ENCODE results near the gene CFAP54. TPM values are rescaled to one million over a fixed set of nuclear protein-coding genes. Genes with fewer than 3 reads are reported as not detected.

Gene CFAP54
- total and polyA plus RNA-seq, 2 donors (not counting 1 experiment from before 2014, with no cell fraction given): 0.93 to 7.1 TPM

- Histone ChIP-seq H3K27ac (ENCODE audit: insufficient read depth, low read length) (no peak overlapping the region), H4K20me1 (ENCODE audit: control insufficient read depth, extremely low read depth, insufficient read depth, low read length) (no peaks in the 10 kb centered on the region), H3K4me2 (ENCODE audit: extremely low read depth, insufficient read depth, low read length) (no peak overlapping the region), H3K9ac (ENCODE audit: insufficient read depth, low read length) (no peak overlapping the region), H3K79me2 (ENCODE audit: control insufficient read depth, insufficient read depth, low read length) (no peaks in the 10 kb centered on the region), H3K36me3 (ENCODE audit: control insufficient read depth, insufficient read depth, low read length) (no peaks in the 10 kb centered on the region), H3K9me3 (ENCODE audit: control insufficient read depth, insufficient read depth, low read depth, low read length) (no peaks in the 10 kb centered on the region), H3K27me3 (ENCODE audit: control insufficient read depth, insufficient read depth, low read length) (no peaks in the 10 kb centered on the region), H3K4me3 (replicated peaks in 1 of 4; ENCODE audit: control extremely low read depth in 1 of 4, insufficient read depth in 1 of 4, low read depth in 3 of 4, low read length in 4 of 4) (no peak overlapping the region), H2AFZ (ENCODE audit: low read length) (no peak overlapping the region), H3K4me1 (ENCODE audit: control insufficient read depth, extremely low read depth, insufficient read depth, low read length) (no peaks in the 10 kb centered on the region)
- TF ChIP-seq CTCF (conservative IDR thresholded peaks at IDR 0.05 in 1 of 2, IDR thresholded peaks at IDR 0.05 in 1 of 2; ENCODE audit: low read depth in 1 of 2, low read length in 2 of 2) (no peak), EZH2 (IDR thresholded peaks at IDR 0.05; ENCODE audit: low read length, missing control alignments) (no peak)
- DNase-seq (ENCODE audit: low read depth in 2 of 2): no peak
Observed at GRCh38 chr12:96701856-96702255, 212.5 kb downstream of the CFAP54 start.

GRCh38 chr12:96710127-96710745, 220.9 kb downstream of the CFAP54 start:
- H3K4me2 ChIP-seq (ENCODE audit: extremely low read depth, insufficient read depth, low read length): no peak overlapping the region
- no peak for DNase-seq (ENCODE audit: low read depth in 2 of 2)
- no peak overlapping the region for H3K27ac ChIP-seq (ENCODE audit: insufficient read depth, low read length)
- H3K4me1 ChIP-seq (ENCODE audit: control insufficient read depth, extremely low read depth, insufficient read depth, low read length): no peaks in the 10 kb centered on the region
- no peaks in the 10 kb centered on the region for H3K36me3 ChIP-seq (ENCODE audit: control insufficient read depth, insufficient read depth, low read length)
- H4K20me1 ChIP-seq (ENCODE audit: control insufficient read depth, extremely low read depth, insufficient read depth, low read length): no peaks in the 10 kb centered on the region
- no peak overlapping the region for H2AFZ ChIP-seq (ENCODE audit: low read length)
- H3K79me2 ChIP-seq (ENCODE audit: control insufficient read depth, insufficient read depth, low read length): no peaks in the 10 kb centered on the region
- no peaks in the 10 kb centered on the region for H3K9me3 ChIP-seq (ENCODE audit: control insufficient read depth, insufficient read depth, low read depth, low read length)
- no peaks in the 10 kb centered on the region for H3K27me3 ChIP-seq (ENCODE audit: control insufficient read depth, insufficient read depth, low read length)
- H3K9ac ChIP-seq (ENCODE audit: insufficient read depth, low read length): no peak overlapping the region
- no peak for TF ChIP-seq EZH2 (IDR thresholded peaks at IDR 0.05; ENCODE audit: low read length, missing control alignments)
- TF ChIP-seq CTCF (conservative IDR thresholded peaks at IDR 0.05 in 1 of 2, IDR thresholded peaks at IDR 0.05 in 1 of 2; ENCODE audit: low read depth in 1 of 2, low read length in 2 of 2): no peak
- H3K4me3 ChIP-seq (replicated peaks in 1 of 4; ENCODE audit: control extremely low read depth in 1 of 4, insufficient read depth in 1 of 4, low read depth in 3 of 4, low read length in 4 of 4): no peak overlapping the region

GRCh38 chr12:96711364-96711763, 222.0 kb downstream of the CFAP54 start:
- H3K4me3 ChIP-seq (replicated peaks in 1 of 4; ENCODE audit: control extremely low read depth in 1 of 4, insufficient read depth in 1 of 4, low read depth in 3 of 4, low read length in 4 of 4): no peak overlapping the region
- DNase-seq (ENCODE audit: low read depth in 2 of 2): peak in 1 of 2 donors; percentile 4
- H3K9me3 ChIP-seq (ENCODE audit: control insufficient read depth, insufficient read depth, low read depth, low read length): no peaks in the 10 kb centered on the region
- no peaks in the 10 kb centered on the region for H3K36me3 ChIP-seq (ENCODE audit: control insufficient read depth, insufficient read depth, low read length)
- no peak for TF ChIP-seq EZH2 (IDR thresholded peaks at IDR 0.05; ENCODE audit: low read length, missing control alignments)
- TF ChIP-seq CTCF (conservative IDR thresholded peaks at IDR 0.05 in 1 of 2, IDR thresholded peaks at IDR 0.05 in 1 of 2; ENCODE audit: low read depth in 1 of 2, low read length in 2 of 2): no peak
- H3K4me1 ChIP-seq (ENCODE audit: control insufficient read depth, extremely low read depth, insufficient read depth, low read length): no peaks in the 10 kb centered on the region
- H3K27ac ChIP-seq (ENCODE audit: insufficient read depth, low read length): no peak overlapping the region
- no peak overlapping the region for H3K4me2 ChIP-seq (ENCODE audit: extremely low read depth, insufficient read depth, low read length)
- no peaks in the 10 kb centered on the region for H3K27me3 ChIP-seq (ENCODE audit: control insufficient read depth, insufficient read depth, low read length)
- H4K20me1 ChIP-seq (ENCODE audit: control insufficient read depth, extremely low read depth, insufficient read depth, low read length): no peaks in the 10 kb centered on the region
- H3K9ac ChIP-seq (ENCODE audit: insufficient read depth, low read length): no peak overlapping the region
- no peaks in the 10 kb centered on the region for H3K79me2 ChIP-seq (ENCODE audit: control insufficient read depth, insufficient read depth, low read length)
- H2AFZ ChIP-seq (ENCODE audit: low read length): no peak overlapping the region

All from fibroblast of lung (primary cell).